PC-3 (cell line): Measurements from ENCODE around the gene UBE2D2.

ENCODE experiments used
- CTCF ChIP-seq: fragments of 300-600 bp; sonication (generic); conservative IDR thresholded peaks from 2 replicates; pipeline ENCODE4 v1.5.1; 2017; ENCODE audit warnings: antibody characterized with exemption, low read depth, mild to moderate bottlenecking, low read length
- EZH2 ChIP-seq: fragments of 300-600 bp; sonication (generic); IDR thresholded peaks from one replicate; pipeline ENCODE4 v1.6.1; 2017; ENCODE audit warnings: antibody characterized with exemption, mild to moderate bottlenecking, low read length; ENCODE audit not compliant: unreplicated experiment
- EZH2phosphoT487 ChIP-seq: fragments of 300-600 bp; sonication (generic); IDR thresholded peaks from 2 replicates; pipeline ENCODE4 v1.6.1; 2018; ENCODE audit warnings: mild to moderate bottlenecking, antibody characterized with exemption, low read length, borderline replicate concordance

GRCh38 chr5:139645430-139645871 is 84.3 kb downstream of the UBE2D2 start:
- no peak for TF ChIP-seq EZH2
- TF ChIP-seq EZH2phosphoT487, result no peak
- no peak for TF ChIP-seq CTCF
